ENCODE measurements around the gene CCDC17.
A peak's percentile ranks its signal among the peaks of the same experiment; 100 is the strongest.

CCDC17 gene

GRCh38 chr1:45583264-45583665, 40.6 kb downstream of the CCDC17 start:
- DNase-seq (ENCODE audit: low spot score) = peak; percentile 98

- no peak for DNase-seq (ENCODE audit: low spot score)
Measured at GRCh38 chr1:45574105-45574626, 49.7 kb downstream of the CCDC17 start.

DNA sequence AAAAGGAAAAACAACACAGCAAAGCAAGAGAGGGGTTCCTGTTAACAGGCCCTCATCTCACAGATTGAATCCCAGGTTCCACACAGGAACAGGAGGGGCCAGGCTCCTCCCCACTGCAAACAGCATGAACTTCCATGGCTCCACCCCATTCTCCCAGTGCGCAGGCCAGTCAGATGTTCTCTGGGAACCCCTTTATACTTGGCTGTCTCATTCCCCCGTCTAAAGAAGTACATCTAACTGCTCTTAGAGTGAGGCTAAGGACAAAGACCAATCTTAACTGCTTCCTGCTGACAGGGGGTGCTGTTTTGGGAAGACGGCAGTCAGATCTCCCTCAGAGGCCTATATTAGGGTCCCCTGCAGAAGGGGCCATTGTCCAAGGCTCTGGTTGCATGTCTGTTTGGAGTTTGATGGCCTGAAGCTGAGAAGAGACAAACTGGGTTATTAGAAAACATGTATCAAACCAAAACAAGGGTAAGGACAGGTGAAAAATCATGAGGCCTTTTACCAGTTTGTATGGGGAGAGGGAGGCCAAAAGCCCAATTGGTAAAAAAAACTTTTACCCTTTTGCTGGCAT, 50.5 kb downstream of the CCDC17 start:
- DNase-seq (ENCODE audit: low spot score) = no peak

- DNase-seq (ENCODE audit: low spot score) = no peak
Measured at GRCh38 chr1:45570631-45571030, 53.2 kb downstream of the CCDC17 start.

All from RKO (cell line).